ENCODE data around the gene PNMA1.
"Not testable (repeated sequence)": the region's sequence is repeated elsewhere in the genome, so short reads cannot be mapped to it uniquely, and the experiment has no call there.

Gene PNMA1

DNA sequence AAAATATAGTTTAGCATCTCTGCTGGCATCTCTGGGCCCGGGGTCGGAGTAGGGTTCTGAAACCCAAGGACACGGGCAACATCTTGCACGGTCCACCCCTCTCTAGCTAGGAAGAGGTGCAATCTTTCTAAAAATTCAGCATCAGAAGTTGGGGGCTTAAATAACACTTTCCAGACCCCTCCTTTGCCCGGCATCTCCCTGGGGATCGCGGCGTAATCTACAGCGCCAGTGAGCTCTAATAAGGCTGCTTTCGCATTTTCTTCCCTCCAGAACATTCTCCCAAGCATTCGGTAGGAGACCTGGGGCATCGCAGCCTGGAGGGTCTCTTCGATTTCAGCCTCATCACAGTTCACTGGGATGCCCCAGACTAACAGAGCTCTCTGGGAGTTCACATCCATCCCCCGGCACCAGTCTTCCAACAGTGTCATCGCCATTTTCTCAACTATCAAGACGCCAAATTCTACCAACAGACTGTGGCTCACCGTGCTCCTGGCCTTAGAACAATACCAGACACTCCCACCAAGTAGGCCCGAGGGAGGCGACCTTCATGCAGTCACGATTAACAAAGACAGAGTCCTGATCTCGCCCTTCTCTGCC is 880 bp downstream of the PNMA1 start:
- no peak for DNase-seq

DNA sequence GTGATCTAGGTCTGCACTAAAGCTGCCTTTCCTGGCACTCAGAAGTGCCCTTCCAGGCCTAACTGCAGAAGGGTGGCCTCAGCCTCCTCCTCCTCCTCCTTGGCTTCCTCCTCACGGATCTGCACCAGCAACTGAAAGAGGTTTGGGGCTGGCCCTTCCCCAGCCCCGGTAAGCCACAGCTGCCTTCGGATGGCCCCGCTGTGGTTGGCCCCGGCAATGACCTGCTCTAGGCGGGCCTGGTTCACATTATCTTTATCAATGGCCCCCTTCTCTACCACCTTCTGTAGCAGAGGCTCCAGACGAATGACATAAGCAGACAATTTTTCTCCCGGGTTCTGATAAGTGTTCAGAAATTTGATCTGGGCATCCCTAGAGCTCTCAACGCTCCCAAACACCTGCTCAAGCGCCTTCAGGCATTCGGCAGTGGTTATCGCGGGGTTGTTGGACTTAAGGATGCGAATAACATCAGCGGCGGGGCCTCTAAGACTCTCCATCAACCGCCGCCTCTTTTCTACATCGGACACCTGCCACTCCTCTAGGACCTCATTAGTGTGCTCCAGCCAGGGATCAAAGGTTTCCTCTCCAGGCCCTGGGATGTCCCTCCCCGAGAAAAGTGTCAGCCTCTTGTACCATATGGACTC is 1.5 kb downstream of the PNMA1 start:
- no peak for DNase-seq

DNA sequence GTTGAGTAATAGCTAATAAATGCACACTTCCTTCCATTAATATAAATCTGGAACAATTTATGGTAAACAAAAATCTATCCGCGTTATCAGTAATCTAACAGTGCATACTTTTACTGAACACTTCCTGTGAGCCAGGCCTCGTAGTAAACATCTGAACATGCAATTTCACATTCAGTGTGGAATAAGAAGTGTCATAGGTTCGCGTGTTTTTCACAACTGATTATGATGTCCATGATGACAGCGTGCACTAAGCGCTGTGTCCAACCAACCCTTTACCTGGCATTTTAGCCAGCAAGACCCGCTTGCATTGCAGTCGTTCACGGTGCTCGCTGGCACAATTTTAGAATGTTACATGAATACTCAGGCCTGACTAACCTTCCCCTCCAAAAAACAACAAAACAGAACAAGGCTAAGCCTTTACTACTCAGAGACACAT is 2.1 kb downstream of the PNMA1 start:
- no peak for DNase-seq

DNA sequence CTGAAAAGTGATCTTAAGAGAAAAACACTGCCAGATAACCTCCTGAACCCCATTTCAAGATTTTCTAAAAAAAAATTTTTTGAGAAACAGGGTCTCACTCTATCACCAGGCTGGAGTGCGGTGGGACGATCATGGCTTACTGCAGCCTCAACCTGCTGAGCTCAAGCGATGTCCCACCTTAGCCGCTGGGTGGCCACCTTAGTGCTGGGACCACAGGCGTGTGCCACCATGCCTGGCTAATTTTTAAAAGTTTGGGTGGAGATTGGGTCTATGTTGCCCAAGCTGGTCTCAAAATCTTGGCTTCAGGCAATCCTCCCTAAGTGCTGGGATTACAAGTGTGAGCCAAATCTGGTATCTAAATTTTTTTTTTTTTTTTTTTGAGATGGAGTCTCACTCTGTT is 3.4 kb downstream of the PNMA1 start:
- DNase-seq: no peak

DNA sequence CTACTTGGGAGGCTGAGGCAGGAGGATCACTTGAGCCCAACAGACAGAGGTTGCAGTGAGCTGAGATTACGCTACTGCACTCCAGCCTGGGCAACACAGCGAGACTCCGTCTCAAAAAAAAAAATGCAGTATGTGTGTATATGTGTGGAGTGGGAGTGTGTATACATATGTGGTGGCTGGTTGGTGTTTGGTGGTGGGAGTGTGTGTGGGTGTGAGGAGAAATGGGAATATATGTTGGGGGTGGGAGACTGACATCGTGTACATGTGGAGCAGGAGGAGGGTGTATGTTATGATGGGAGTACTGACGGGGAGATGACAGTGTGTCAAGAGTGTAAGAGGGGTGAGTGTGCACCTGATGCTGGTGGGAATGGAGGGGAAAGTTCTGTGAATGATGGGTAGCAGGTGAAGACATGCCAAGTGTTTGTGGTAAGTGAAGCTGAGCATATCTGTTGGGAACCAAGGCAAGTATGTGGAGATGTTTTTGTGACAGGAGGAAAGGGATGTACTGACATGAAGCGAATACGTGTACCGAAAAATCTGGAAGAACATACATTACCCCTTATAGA is 4.2 kb downstream of the PNMA1 start:
- DNase-seq: no peak

DNA sequence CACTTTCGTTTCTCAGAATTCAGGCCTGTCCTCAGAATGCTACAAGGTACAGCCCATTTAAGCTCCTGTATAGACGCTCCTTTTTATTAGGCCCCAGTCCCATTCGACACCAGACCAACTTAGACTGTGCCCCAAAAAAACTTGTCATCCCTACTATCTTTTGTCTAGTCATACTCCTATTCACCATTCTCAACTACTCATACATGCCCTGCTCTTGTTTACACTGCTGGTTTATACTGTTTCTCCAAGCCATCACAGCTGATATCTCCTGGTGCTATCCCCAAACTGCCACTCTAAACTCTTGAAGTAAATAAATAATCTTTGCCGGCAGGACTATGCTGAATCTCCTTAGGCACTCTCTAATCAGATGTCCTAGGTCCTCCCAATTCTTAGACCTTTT is 6.1 kb downstream of the PNMA1 start:
- DNase-seq: not testable (repeated sequence)

DNA sequence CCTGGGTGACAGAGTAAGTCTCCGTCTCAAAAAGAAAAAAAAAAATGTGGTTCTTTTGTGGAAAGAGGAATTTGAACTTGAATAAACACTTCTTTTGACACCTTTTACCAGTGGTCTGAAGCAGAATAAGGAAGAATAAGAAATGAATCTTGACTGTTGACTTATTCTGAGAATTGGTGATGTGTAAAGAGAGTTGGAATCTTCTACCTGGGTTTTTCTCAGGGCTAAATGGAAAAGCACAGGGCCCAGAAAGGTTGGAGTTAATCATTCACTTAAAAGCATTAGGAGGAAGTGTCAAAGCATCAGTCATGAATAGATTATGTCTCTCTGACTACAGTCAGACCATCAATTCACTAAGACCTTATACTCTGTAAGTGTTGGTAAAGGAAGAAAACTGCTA is 13.9 kb downstream of the PNMA1 start:
- no peak for DNase-seq

DNA sequence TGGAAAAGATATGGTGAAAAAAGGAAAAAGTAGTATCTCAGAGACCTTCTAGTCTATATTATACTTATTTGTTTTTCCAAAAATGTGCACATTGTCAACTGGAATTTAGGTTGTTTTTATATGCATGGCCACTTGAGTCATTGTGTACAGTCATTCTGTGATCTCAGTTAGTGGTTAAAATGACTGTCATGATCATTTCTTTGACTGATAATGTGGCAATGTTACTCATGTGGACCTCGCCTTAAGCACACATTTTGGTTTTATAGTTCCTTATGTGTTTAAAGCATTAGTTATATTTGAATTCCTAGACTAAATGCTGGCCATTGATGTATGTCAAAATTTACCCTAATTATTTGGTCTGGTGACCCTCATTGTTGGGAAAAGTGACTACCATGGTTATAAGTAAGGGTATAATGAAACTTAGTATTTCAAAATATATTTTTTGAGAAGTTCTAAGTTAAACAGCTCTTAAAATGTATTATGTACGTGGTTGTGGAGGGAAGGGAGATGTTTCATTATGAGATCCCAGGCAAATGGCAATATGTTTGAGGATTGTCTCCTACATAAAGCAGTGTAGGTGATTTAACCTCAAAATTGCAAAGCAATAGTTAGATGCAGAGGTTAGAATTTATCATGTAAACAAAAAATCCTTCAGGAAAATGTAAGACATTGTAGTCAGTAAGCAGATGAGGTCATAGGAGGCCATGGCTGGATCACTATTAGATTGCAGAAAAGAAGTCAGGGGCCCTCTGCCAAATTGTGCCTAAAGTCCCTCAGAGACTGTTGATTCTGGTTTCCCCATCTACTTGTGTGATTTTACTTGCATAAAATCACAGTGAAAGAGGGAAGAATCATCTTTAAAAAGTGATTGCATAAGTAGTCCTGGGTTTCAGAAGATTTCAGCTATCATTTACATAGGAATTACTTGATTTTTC is 17.5 kb downstream of the PNMA1 start:
- no peak for DNase-seq

DNA sequence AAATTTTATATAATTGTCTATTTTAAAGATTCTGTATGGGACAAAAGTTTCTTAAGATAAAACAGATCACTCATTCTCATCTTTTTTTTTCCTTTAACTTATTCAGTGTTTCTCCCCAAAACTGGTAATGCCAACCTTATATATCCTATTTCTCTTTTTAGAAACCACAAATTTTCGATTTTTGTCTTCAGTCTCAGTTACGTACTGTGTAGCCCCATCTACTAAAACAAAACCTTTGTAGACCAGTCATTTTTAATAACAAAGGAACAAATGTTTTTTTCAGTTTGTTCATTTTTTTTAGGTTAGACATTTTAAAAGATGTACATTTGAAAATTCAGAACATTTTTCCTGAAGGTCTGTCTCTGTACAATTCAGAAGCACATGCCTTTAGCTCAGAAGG is 18.2 kb downstream of the PNMA1 start:
- no peak for DNase-seq

DNA sequence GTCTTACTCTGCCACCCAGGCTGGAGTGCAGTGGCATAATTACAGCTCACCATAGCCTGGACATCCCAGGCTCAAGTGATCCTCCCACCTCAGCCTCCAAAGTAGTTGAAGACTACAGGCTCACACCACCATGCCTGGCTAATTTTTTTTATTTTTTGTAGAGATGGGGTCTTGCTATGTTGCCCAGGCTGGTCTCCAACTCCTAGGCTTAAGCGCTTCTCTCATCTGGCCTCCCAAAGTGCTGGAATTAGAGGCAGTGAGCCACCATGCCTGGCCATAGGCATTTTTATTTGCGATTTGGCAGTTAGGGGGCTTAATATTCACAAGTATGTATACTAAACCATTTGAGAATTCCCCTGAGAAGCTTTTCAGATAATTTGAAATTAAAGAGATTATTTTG is 19.1 kb downstream of the PNMA1 start:
- DNase-seq: no peak

DNA sequence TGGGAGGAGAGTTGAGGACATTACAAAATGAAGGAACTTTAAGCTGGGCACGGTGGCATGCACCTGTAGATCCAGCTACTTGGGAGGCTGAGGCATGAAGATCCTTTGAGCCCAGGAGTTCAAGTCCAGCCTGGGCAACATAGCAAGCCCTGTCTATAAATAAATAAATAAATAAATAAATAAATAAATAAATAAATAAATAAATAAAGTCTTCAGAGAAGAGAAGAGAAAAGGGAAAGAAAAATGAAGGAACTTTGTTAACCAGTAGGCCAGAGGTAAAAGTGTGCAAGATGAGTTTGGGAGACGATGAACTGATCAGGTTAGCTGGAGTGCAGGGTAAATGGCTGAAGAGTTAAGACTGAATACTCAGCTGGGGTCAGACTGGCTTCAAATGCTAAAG is 20.1 kb downstream of the PNMA1 start:
- DNase-seq: no peak

DNA sequence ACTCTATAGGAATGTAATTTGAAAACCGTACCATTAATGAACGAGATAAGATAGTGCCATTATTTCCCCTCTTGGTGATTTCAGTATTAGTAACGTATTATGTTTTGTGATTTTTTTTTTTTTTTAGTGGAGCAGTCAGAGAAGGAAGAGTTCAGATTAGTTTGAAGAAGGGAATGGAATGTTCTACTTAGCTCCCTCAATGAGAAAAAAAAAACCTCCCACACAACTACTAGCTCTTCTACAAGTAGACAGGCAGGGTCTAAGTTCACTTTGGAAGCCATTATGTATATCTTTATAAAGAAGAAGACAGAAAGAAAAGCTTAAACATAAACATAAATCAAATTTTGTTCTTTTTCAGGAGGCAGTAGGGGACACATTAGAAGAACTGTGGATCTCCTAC is 27.3 kb downstream of the PNMA1 start:
- no peak for DNase-seq

DNA sequence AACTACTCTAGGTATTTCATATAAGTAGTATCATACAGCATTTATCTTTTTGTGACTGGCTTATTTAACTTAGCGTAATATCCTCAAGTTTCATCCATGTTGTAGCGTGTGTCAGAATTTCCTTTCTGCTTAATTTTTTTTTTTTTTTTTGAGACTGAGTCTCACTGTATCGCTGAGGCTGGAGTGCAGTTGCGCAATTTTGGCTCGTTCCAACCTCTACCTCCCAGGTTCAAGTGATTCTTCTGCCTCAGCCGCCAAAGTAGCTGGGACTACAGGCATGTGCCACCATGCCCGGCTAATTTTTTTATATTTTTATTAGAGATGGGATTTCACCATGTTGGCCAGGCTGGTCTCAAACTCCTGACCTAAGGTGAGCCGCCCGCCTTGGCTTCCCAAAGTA is 28.9 kb downstream of the PNMA1 start:
- no peak for DNase-seq

DNA sequence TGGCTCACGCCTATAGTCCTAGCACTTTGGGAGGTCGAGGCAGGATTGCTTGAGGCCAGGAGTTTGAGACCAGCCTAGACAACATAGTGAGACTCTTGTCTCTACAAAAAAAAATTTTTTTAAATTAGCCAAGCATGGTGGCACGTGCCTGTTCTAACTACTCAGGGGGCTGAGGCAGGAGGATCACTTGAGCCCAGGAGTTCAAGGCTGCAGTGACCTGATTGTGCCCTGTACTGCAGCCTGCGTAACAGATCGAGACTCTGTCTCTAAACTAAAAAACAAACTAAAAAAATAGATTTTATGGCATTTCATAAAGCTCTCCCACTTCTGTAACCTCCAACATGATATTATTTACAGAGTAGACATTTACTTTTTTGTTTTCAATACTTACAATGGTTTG is 29.6 kb downstream of the PNMA1 start:
- DNase-seq: no peak

DNA sequence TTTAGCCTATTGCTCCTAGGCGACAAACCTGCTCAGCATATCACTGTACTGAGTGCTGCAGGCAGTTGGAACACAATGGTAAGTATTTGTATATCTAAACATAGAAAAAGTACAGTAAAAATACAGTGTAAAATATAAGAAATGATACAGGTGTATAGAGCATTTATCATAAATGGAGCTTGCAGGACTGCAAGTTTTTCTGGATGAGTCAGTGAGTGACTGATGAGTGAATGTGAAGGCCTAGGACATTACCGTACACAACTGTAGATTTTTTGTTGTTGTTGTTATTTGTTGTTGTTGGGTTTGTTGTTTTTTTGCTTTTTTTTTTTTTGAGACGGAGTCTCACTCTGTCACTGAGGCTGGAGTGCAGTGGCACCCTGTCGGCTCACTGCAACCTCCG is 33.4 kb downstream of the PNMA1 start:
- DNase-seq: no peak

DNA sequence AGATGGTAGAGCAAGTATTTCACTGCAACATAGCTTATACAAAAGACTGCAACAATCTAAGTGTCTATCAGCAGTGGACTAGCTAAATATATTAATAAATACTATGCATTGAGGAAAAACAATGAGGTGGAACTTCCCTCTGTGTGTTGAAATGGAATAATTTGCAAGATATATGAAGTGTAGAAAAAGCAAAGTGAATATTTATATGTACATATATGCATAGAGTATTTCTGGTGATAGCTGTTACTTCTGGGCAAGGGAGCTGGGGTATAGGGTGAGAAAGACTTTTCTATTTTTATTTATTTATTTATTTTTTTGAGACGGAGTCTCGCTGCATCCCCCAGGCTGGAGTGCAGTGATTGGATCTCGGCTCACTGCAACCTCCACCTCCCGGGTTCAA is 35.5 kb downstream of the PNMA1 start:
- no peak for DNase-seq

DNA sequence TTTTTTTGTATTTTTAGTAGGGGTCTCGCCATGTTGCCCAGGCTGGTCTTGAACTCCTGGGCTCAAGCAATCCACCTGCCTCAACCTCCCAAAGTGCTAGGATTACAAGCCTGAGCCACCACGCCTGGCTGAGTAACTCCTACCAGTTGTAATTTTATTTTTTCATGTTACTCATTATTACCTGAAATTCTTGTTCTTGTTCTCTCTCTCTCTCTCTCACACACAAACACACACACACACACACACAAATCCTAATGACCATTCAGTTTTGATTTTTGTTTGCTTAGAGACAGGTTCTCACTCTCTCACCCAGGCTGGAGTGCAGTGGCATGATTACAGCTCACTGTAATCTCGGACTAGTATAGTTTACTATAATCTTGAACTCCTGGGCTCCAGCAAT is 39.2 kb downstream of the PNMA1 start:
- DNase-seq: no peak

DNA sequence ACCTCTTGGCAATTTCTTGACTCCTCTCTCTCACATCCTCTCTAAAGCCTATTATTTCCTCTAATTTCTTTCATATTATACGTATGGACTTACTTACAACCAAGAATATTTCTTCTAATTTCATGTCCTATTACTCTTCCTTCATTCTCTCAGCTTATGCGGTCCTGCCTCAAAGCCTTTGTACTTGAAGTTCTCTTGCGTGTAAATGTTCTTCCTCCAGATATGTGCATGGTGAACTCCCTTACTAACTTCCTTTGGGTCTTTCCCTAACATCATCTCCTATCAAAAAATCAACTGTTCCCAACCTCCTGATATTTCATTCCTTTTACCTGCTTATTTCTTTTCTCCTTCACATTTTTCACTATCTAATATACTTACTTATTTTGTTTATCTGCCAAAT is 46.3 kb downstream of the PNMA1 start:
- no peak for DNase-seq

DNA sequence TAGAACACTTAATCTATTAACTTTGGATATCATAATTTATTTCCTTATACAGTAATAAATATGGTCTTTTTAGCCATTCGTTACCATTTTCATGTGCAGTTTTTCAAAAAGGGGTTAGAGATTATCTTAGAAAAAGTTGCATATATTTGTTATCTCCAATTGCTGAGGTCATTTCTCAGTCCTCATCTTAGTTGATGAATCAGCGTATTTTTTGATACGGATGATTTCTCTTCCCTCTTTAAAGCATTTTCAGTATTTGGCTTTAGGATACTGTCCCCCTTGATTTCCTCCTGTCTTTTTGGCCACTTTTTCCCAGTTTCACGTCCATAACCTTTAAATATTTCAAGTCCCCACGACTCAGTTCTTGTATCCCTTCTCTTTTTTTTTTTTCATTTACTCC is 47.6 kb downstream of the PNMA1 start:
- DNase-seq: no peak

DNA sequence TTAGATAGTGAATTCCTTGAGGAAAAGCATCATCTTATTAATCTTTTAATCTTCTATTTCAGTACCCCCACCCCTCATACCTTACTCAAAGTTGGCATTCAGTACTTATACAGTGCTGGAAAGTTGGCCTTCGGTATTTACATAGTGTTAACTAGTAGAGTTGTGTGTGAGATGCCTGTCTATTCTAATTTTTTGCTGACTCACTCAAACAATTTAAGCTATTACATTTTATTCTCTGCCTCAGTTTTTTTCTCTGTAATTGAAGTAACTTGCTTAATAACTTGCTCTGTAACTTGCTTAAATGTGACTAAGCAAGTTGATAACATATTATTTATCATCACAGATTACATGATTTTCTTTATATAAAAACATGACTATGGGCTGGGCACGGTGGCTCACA is 49.1 kb downstream of the PNMA1 start:
- DNase-seq: no peak

DNA sequence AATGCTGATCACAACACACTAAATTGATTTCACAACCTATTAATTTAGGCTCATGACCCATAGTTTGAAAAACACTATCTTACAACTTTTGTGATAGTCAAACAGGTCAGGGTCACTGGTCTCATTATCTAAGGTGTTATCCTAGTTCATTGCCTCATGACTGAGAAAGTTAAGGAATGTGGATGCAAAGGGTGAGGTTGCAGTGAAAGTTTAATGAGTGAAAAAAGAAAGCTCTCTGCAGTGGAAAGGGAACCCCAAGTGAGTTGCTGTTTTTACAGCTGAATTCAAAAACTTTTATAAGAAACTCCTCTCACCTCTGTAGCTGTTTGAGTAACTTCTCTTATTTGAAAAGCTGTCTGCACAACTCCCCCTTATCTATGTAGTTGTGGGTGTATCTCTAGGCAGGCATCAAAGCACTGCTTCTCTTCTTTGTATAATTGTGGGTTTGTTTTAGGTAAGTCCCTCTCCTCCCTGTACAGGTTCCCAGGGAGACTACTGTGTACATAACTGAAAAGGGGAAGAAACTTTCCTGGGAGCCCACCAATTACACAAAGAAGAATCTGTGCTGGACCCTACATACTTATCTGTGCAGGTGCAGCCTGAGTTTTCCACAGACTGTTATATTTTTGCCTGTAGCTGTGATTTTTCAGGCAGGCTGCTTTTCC is 50.5 kb downstream of the PNMA1 start:
- DNase-seq: no peak

DNA sequence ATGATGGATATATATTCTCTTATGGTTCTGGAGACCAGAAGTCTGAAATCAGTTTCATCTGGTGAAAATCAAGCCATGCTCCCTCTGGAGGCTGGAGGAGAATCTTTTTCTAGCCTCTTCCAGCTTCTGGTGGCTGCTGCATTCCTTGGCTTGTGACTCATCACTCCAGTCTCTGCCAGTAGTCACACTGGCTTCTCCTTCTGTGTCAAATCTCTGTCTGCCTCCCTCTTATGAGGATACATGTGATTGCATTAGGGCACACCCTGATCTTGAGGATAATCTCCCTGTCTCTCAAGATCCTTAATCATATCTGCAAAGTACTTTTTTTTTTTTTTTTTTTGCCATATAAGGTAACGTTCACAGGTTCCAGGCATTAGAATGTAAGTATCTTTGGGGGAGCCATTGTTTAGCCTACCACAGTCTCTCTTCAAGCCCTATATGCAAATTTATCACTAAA is 51.7 kb downstream of the PNMA1 start:
- no peak for DNase-seq

DNA sequence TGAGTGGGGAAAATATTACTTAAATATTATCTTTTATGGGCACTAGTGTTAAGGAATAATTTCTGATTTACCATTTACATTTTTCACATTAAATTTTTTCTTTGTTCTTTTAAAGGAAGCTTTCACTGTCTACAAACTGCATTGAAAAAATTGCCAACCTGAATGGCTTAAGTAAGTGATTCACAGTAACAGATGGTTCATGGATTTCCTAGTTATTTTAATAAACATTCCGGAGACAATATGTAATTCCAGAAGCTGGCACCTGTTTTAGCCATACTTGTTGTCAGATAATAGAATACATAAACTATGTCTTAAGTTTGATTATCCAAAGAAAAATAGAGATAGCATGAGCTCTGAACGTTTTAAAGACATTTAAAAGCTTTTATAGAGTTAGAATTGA is 52.3 kb downstream of the PNMA1 start:
- DNase-seq: no peak

Data from activated CD4-positive, CD25-positive, alpha-beta regulatory T cell (primary cell).